ENCODE measurements around the gene PGM1.

- TF ChIP-seq EP400 (IDR thresholded peaks at IDR 0.05), result no peak
- no peak for TF ChIP-seq THRAP3 (IDR thresholded peaks at IDR 0.05; ENCODE audit: borderline replicate concordance)
- TF ChIP-seq NFATC3 (IDR thresholded peaks at IDR 0.05), result no peak
- TF ChIP-seq, protein P1, sequence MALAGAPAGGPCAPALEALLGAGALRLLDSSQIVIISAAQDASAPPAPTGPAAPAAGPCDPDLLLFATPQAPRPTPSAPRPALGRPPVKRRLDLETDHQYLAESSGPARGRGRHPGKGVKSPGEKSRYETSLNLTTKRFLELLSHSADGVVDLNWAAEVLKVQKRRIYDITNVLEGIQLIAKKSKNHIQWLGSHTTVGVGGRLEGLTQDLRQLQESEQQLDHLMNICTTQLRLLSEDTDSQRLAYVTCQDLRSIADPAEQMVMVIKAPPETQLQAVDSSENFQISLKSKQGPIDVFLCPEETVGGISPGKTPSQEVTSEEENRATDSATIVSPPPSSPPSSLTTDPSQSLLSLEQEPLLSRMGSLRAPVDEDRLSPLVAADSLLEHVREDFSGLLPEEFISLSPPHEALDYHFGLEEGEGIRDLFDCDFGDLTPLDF (CRISPR knock-in tag; IDR thresholded peaks at IDR 0.05), result no peak
- TF ChIP-seq FOXM1 (IDR thresholded peaks at IDR 0.05; ENCODE audit: low read depth), result no peak
- TF ChIP-seq FOXM1 (CRISPR knock-in tag; IDR thresholded peaks at IDR 0.05; ENCODE audit: low read depth), result no peak
- no peak for TF ChIP-seq EHMT2 (IDR thresholded peaks at IDR 0.05)
- no peak for TF ChIP-seq POLR2A (conservative IDR thresholded peaks at IDR 0.05)
- TF ChIP-seq CTCF (IDR thresholded peaks at IDR 0.05 in 2 of 3, conservative IDR thresholded peaks at IDR 0.05 in 1 of 3; ENCODE audit: insufficient read depth in 2 of 3, low read depth in 1 of 3, low read length in 3 of 3), result no peak
- no peak for TF ChIP-seq HNRNPK (IDR thresholded peaks at IDR 0.05; ENCODE audit: low read depth, low read length, poor library complexity, severe bottlenecking)
- TF ChIP-seq, protein P2, sequence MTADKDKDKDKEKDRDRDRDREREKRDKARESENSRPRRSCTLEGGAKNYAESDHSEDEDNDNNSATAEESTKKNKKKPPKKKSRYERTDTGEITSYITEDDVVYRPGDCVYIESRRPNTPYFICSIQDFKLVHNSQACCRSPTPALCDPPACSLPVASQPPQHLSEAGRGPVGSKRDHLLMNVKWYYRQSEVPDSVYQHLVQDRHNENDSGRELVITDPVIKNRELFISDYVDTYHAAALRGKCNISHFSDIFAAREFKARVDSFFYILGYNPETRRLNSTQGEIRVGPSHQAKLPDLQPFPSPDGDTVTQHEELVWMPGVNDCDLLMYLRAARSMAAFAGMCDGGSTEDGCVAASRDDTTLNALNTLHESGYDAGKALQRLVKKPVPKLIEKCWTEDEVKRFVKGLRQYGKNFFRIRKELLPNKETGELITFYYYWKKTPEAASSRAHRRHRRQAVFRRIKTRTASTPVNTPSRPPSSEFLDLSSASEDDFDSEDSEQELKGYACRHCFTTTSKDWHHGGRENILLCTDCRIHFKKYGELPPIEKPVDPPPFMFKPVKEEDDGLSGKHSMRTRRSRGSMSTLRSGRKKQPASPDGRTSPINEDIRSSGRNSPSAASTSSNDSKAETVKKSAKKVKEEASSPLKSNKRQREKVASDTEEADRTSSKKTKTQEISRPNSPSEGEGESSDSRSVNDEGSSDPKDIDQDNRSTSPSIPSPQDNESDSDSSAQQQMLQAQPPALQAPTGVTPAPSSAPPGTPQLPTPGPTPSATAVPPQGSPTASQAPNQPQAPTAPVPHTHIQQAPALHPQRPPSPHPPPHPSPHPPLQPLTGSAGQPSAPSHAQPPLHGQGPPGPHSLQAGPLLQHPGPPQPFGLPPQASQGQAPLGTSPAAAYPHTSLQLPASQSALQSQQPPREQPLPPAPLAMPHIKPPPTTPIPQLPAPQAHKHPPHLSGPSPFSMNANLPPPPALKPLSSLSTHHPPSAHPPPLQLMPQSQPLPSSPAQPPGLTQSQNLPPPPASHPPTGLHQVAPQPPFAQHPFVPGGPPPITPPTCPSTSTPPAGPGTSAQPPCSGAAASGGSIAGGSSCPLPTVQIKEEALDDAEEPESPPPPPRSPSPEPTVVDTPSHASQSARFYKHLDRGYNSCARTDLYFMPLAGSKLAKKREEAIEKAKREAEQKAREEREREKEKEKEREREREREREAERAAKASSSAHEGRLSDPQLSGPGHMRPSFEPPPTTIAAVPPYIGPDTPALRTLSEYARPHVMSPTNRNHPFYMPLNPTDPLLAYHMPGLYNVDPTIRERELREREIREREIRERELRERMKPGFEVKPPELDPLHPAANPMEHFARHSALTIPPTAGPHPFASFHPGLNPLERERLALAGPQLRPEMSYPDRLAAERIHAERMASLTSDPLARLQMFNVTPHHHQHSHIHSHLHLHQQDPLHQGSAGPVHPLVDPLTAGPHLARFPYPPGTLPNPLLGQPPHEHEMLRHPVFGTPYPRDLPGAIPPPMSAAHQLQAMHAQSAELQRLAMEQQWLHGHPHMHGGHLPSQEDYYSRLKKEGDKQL (CRISPR knock-in tag; IDR thresholded peaks at IDR 0.05; ENCODE audit: borderline replicate concordance), result no peak
Measured at GRCh38 chr1:63619558-63619957, 26.3 kb downstream of the PGM1 start.

Data from K562 (cell line).